WTC11 (cell line): Measurements from ENCODE around the gene VWA3A. TPM values are rescaled to one million over a fixed set of nuclear protein-coding genes. Genes with fewer than 3 reads are reported as not detected.

Experiments used
- ATAC-seq: fragments of 200-7000 bp; cut with Tn5 transposase; 2 replicates; pipeline ENCODE4 v1.10.0; 2021; ENCODE audit warnings: mild to moderate bottlenecking, moderate library complexity
- CTCF ChIA-PET: fragments of 300-600 bp; sonication (Branson Sonifier 250); formaldehyde crosslinking; loops from one replicate; lab custom pipeline; 2021; ENCODE audit warnings: antibody characterized with exemption; lab: Charles Lee
- POLR2A ChIA-PET: fragments of 350-600 bp; sonication (Branson Sonifier 250); formaldehyde crosslinking; loops from one replicate; lab custom pipeline; 2021; ENCODE audit warnings: antibody characterized with exemption; lab: Charles Lee
- DNase-seq: peaks from one replicate; pipeline ENCODE4 v3.0.0; 2021; ENCODE audit warnings: low spot score
- H3K27ac Mint-ChIP-seq: 2 replicates; pipeline ENCODE4 v1.8.0; 2021; ENCODE audit warnings: mixed read lengths
- H3K27me3 Mint-ChIP-seq: 2 replicates; pipeline ENCODE4 v1.8.0; 2021; ENCODE audit warnings: low read depth, mild to moderate bottlenecking, moderate library complexity, mixed read lengths
- H3K36me3 Mint-ChIP-seq: 2 replicates; pipeline ENCODE4 v1.8.0; 2021; ENCODE audit warnings: mixed read lengths
- H3K4me1 Mint-ChIP-seq: 2 replicates; pipeline ENCODE4 v1.8.0; 2022; ENCODE audit warnings: mixed read lengths
- H3K4me3 Mint-ChIP-seq: 2 replicates; pipeline ENCODE4 v1.8.0; 2021; ENCODE audit warnings: mild to moderate bottlenecking, moderate library complexity, mixed read lengths
- H3K9me3 Mint-ChIP-seq: 2 replicates; pipeline ENCODE4 v1.8.0; 2021; ENCODE audit warnings: mixed read lengths
- ARID4B ChIP-seq: sonication (generic); formaldehyde crosslinking; IDR thresholded peaks from 2 replicates; pipeline ENCODE4 v1.8.0; 2023; ENCODE audit warnings: missing genetic modification reagents, mild to moderate bottlenecking, borderline replicate concordance
- ATF3 ChIP-seq: sonication (generic); formaldehyde crosslinking; conservative IDR thresholded peaks from 2 replicates; pipeline ENCODE4 v1.8.1; 2022; ENCODE audit warnings: mild to moderate bottlenecking, missing genetic modification reagents
- CREB1 ChIP-seq: sonication (generic); formaldehyde crosslinking; IDR thresholded peaks from 2 replicates; pipeline ENCODE4 v1.8.0; 2023; ENCODE audit warnings: mild to moderate bottlenecking, missing genetic modification reagents
- E2F4 ChIP-seq: sonication (generic); formaldehyde crosslinking; IDR thresholded peaks from 2 replicates; pipeline ENCODE4 v1.8.1; 2022; ENCODE audit warnings: low read depth, mild to moderate bottlenecking, moderate library complexity, missing genetic modification reagents, borderline replicate concordance
- ESRRA ChIP-seq: sonication (generic); formaldehyde crosslinking; IDR thresholded peaks from 2 replicates; pipeline ENCODE4 v1.8.1; 2022; ENCODE audit warnings: mild to moderate bottlenecking, missing genetic modification reagents, borderline replicate concordance
- HMGA2 ChIP-seq: fragments of 250-450 bp; sonication (Bioruptor Pico); IDR thresholded peaks from 2 replicates; pipeline ENCODE4 v1.4.0; 2021; ENCODE audit warnings: mild to moderate bottlenecking, moderate library complexity
- HMGXB4 ChIP-seq: sonication (generic); formaldehyde crosslinking; IDR thresholded peaks from 2 replicates; pipeline ENCODE4 v1.8.1; 2023; ENCODE audit warnings: mild to moderate bottlenecking, moderate library complexity, missing genetic modification reagents
- MLX ChIP-seq: sonication (generic); formaldehyde crosslinking; IDR thresholded peaks from 2 replicates; pipeline ENCODE4 v1.8.1; 2023; ENCODE audit warnings: mild to moderate bottlenecking, missing genetic modification reagents, moderate library complexity
- MYBL2 ChIP-seq: sonication (generic); formaldehyde crosslinking; IDR thresholded peaks from 2 replicates; pipeline ENCODE4 v1.8.1; 2023; ENCODE audit warnings: mild to moderate bottlenecking, moderate library complexity, missing genetic modification reagents
- PREB ChIP-seq: sonication (generic); formaldehyde crosslinking; IDR thresholded peaks from 2 replicates; pipeline ENCODE4 v1.8.1; 2022; ENCODE audit warnings: mild to moderate bottlenecking, missing genetic modification reagents, moderate library complexity, borderline replicate concordance
- RELA ChIP-seq: sonication (generic); formaldehyde crosslinking; IDR thresholded peaks from 2 replicates; pipeline ENCODE4 v1.8.1; 2022; ENCODE audit warnings: missing genetic modification reagents, mild to moderate bottlenecking, borderline replicate concordance
- TCF7 ChIP-seq: sonication (generic); formaldehyde crosslinking; IDR thresholded peaks from 2 replicates; pipeline ENCODE4 v1.8.0; 2022; ENCODE audit warnings: mild to moderate bottlenecking, low read depth, missing genetic modification reagents, moderate library complexity
- USF1 ChIP-seq: sonication (generic); formaldehyde crosslinking; IDR thresholded peaks from 2 replicates; pipeline ENCODE4 v1.8.0; 2022; ENCODE audit warnings: mild to moderate bottlenecking, missing genetic modification reagents
- ZNF121 ChIP-seq: sonication (generic); formaldehyde crosslinking; IDR thresholded peaks from 2 replicates; pipeline ENCODE4 v1.8.0; 2023; ENCODE audit warnings: missing genetic modification reagents
- ZNF138 ChIP-seq: sonication (generic); formaldehyde crosslinking; conservative IDR thresholded peaks from 2 replicates; pipeline ENCODE4 v1.8.1; 2022; ENCODE audit warnings: mild to moderate bottlenecking, moderate library complexity, missing genetic modification reagents
- ZNF263 ChIP-seq: sonication (generic); formaldehyde crosslinking; IDR thresholded peaks from 2 replicates; pipeline ENCODE4 v1.8.1; 2022; ENCODE audit warnings: low read depth, mild to moderate bottlenecking, moderate library complexity, missing genetic modification reagents
- ZNF416 ChIP-seq: fragments of 250-450 bp; sonication (Bioruptor Pico); IDR thresholded peaks from 2 replicates; pipeline ENCODE4 v1.9.0; 2021; ENCODE audit warnings: mild to moderate bottlenecking, inconsistent platforms
- ZNF532 ChIP-seq: fragments of 250-450 bp; sonication (Bioruptor Pico); IDR thresholded peaks from 2 replicates; pipeline ENCODE4 v1.9.0; 2021; ENCODE audit warnings: mild to moderate bottlenecking, borderline replicate concordance
- total RNA-seq: library from RNA; stranded (reverse); gene quantifications from 3 replicates; pipeline ENCODE4 v1.2.3, GENCODE V29; 2021

Gene VWA3A
- total RNA-seq, 1 experiment from 2014 or later: 0.11 TPM

- no peak for TF ChIP-seq USF1 (CRISPR knock-in tag)
- no peak for TF ChIP-seq ESRRA
- TF ChIP-seq, all 79 proteins: peak for 0
These were observed 29.9 kb downstream of the VWA3A start (continued) for GRCh38 chr16:22122239-22122638.

GRCh38 chr16:22123146-22123545 lies 30.8 kb downstream of the VWA3A start:
- H3K27ac Mint-ChIP-seq: no peak overlapping the region
- TF ChIP-seq HMGXB4 (CRISPR knock-in tag) (no peak), MYBL2 (CRISPR knock-in tag) (no peak), ZNF416 (CRISPR knock-in tag) (no peak), ZNF121 (CRISPR knock-in tag) (no peak), HMGA2 (CRISPR knock-in tag) (no peak), TCF7 (no peak), ESRRA (no peak), CREB1 (CRISPR knock-in tag) (no peak), ZNF532 (CRISPR knock-in tag) (no peak), E2F4 (CRISPR knock-in tag) (no peak), ZNF138 (CRISPR knock-in tag) (no peak), ARID4B (CRISPR knock-in tag) (no peak), RELA (no peak), PREB (CRISPR knock-in tag) (no peak), ZNF263 (CRISPR knock-in tag) (no peak), MLX (CRISPR knock-in tag) (no peak), ATF3 (CRISPR knock-in tag) (no peak)
- H3K9me3 Mint-ChIP-seq: peaks cover 3% of the 10 kb centered on the region
- DNase-seq: no peak
- CTCF ChIA-PET: interaction anchor here (1.0 to 1.5 kb wide), 5 partner anchors 14 to 177 kb away, joined by 3 to 13 read pairs (median 3); no protein-coding TSS in a partner anchor
- H3K4me3 Mint-ChIP-seq: no peak overlapping the region
- H3K27me3 Mint-ChIP-seq: peaks cover 6% of the 10 kb centered on the region; the same call in 1 of the 2 replicates
- H3K36me3 Mint-ChIP-seq: no peaks in the 10 kb centered on the region
- no peaks in the 10 kb centered on the region for H3K4me1 Mint-ChIP-seq
- POLR2A ChIA-PET: no interaction called here
- peak; percentile 81 for ATAC-seq
